Keratinocyte (primary cell): ENCODE data around the gene IHH. TPM values are rescaled to one million over a fixed set of nuclear protein-coding genes. Genes with fewer than 3 reads are reported as not detected.

Experiments
- DNase-seq: peaks from one replicate; pipeline ENCODE4 v3.0.0-alpha.2; 2011; ENCODE audit warnings: low read depth, missing footprints, low spot score
- FAIRE-seq: peaks from 2 replicates; lab custom pipeline; 2011; peaks lifted over from hg19 to GRCh38; lab: Jason Lieb, UNC
- H2AFZ ChIP-seq: 2 replicates; pipeline ENCODE4 v1.6.0; 2012; ENCODE audit warnings: low read length, control low read depth, inconsistent platforms; ENCODE audit not compliant: control insufficient read depth
- H3K27ac ChIP-seq: 2 replicates; pipeline ENCODE4 v1.5.1; 2011; ENCODE audit warnings: low read length; ENCODE audit not compliant: control insufficient read depth, insufficient read depth
- H3K27me3 ChIP-seq: 3 replicates; pipeline ENCODE4 v1.6.0; 2011; ENCODE audit warnings: low read length; ENCODE audit not compliant: control insufficient read depth, insufficient read depth; ENCODE audit errors: extremely low read depth
- H3K36me3 ChIP-seq, 2 experiments: 2 replicates in 1 of 2; 3 replicates in 1 of 2; pipeline ENCODE4 v1.5.1; 2011; ENCODE audit warnings: low read length in 2 of 2, mild to moderate bottlenecking in 1 of 2; ENCODE audit not compliant: control insufficient read depth in 2 of 2, insufficient read depth in 2 of 2; ENCODE audit errors: extremely low read depth in 1 of 2
- H3K4me1 ChIP-seq: 3 replicates; pipeline ENCODE4 v1.5.1; 2011; ENCODE audit warnings: low read length; ENCODE audit not compliant: control insufficient read depth, insufficient read depth; ENCODE audit errors: extremely low read depth
- H3K4me2 ChIP-seq: 3 replicates; pipeline ENCODE4 v1.6.0; 2011; ENCODE audit warnings: low read depth, low read length; ENCODE audit not compliant: control insufficient read depth, insufficient read depth; ENCODE audit errors: extremely low read depth
- H3K4me3 ChIP-seq, 3 experiments: fragments of 200-600 bp in 1 of 3; sonication (generic) in 1 of 3; 2 replicates in 2 of 3; 3 replicates in 1 of 3; pipeline ENCODE4 v1.5.1; 2011 to 2016; ENCODE audit warnings: low read length in 3 of 3, mild to moderate bottlenecking in 3 of 3, control low read depth in 2 of 3, inconsistent platforms in 1 of 3, low read depth in 1 of 3, mixed read lengths in 1 of 3, mixed run types in 1 of 3, moderate library complexity in 1 of 3; ENCODE audit not compliant: control insufficient read depth in 2 of 3, insufficient read depth in 2 of 3; ENCODE audit errors: extremely low read depth in 1 of 3
- H3K79me2 ChIP-seq: 2 replicates; pipeline ENCODE4 v1.6.0; 2012; ENCODE audit warnings: low read length; ENCODE audit not compliant: control insufficient read depth, insufficient read depth
- H3K9ac ChIP-seq: 3 replicates; pipeline ENCODE4 v1.6.0; 2011; ENCODE audit warnings: low read length; ENCODE audit not compliant: control insufficient read depth, insufficient read depth; ENCODE audit errors: extremely low read depth
- H3K9me1 ChIP-seq: 3 replicates; pipeline ENCODE4 v1.6.0; 2011; ENCODE audit warnings: low read length; ENCODE audit not compliant: control insufficient read depth, insufficient read depth; ENCODE audit errors: extremely low read depth
- H3K9me3 ChIP-seq: 2 replicates; pipeline ENCODE4 v1.5.1; 2012; ENCODE audit warnings: low read depth, low read length; ENCODE audit not compliant: control insufficient read depth
- H4K20me1 ChIP-seq: 3 replicates; pipeline ENCODE4 v1.6.0; 2011; ENCODE audit warnings: low read length; ENCODE audit not compliant: control insufficient read depth, insufficient read depth; ENCODE audit errors: extremely low read depth
- EZH2 ChIP-seq: IDR thresholded peaks from one replicate; pipeline ENCODE4 v1.6.1; 2012; ENCODE audit warnings: inconsistent platforms, mild to moderate bottlenecking, low read length, moderate library complexity
- dilution Hi-C: fragments of 300-500 bp; cut with MboI; formaldehyde crosslinking; loops from one replicate; pipeline ENCODE4 v1.7.0; 2020; ENCODE audit warnings: low sequenced_read_pairs; ENCODE audit not compliant: extremely low pct_ligation_motif_present
- polyA plus RNA-seq, 5 experiments: library from polyadenylated mRNA; depleted of rRNA in 3 of 5; stranded (reverse) in 3 of 5; stranded (forward) in 1 of 5; unstranded in 1 of 5; fragments of >200 nt; gene quantifications; 1 replicate in 1 of 5; 2 replicates in 3 of 5; 3 replicates in 1 of 5; pipeline versions ENCODE4 v1.2.1 to v1.2.3, GENCODE V29; 2011 to 2012; ENCODE audit warnings: missing spikeins in 2 of 5, low read depth in 1 of 5, low replicate concordance in 1 of 5
- small RNA-seq, 3 experiments: library from RNA; depleted of rRNA; stranded (forward); fragments of <200 nt; gene quantifications; one replicate each; pipeline ENCODE3, GENCODE V24; 2012; ENCODE audit warnings: low read depth in 3 of 3, low replicate concordance in 1 of 3; ENCODE audit not compliant: insufficient read length in 3 of 3
- TF ChIP-seq, protein P1 (sequence below), 3 experiments: IDR thresholded peaks in 1 of 3; conservative IDR thresholded peaks in 1 of 3; optimal IDR thresholded peaks in 1 of 3; 2 replicates in 2 of 3; 3 replicates in 1 of 3; pipeline versions ENCODE3 to v1.5.1; 2011; ENCODE audit warnings: low read length in 3 of 3, mild to moderate bottlenecking in 3 of 3, moderate library complexity in 2 of 3, control low read depth in 1 of 3, inconsistent platforms in 1 of 3; ENCODE audit not compliant: insufficient read depth in 2 of 3; ENCODE audit errors: extremely low read depth in 1 of 3

IHH gene
- polyA plus RNA-seq, 1 donor (not counting 4 experiments of a cell fraction or from before 2014, with no cell fraction given) = not detected

DNA sequence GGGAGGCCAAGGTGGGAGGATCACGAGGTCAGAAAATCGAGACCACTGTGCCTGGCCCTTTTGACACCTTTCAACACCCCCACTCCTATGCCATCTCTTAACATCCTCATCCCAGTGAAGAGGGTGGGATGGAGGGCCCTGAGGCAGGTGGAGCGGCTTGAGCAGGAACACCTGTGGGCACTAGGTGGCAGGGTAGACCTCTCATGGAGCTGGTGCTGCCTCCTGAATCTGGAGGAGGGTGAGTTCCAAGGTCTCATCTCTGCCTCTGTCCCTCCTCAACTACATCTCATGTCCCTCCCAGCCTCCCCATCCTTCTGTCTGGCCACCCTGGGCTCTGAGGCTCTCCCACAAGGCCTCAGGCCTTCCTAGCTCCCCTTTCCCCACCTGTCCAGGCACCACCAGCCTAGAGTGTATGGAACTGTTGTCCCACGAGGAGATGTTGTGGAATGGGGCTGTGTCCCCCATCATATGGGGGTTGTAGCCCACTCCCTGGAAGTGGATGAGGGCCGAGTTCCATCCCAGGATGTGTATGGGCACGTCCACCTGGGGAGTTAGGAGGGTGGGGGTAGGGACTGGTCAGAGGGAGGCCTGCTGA lies 50.5 kb downstream of the IHH start:
- Histone ChIP-seq H3K27me3 (peaks cover 2% of the 10 kb centered on the region), H3K27ac (no peak overlapping the region), H3K9me3 (no peaks in the 10 kb centered on the region), H2AFZ (no peak overlapping the region), H4K20me1 (no peaks in the 10 kb centered on the region), H3K9ac (no peak overlapping the region), H3K4me1 (no peaks in the 10 kb centered on the region), H3K4me2 (no peak overlapping the region), H3K9me1 (no peaks in the 10 kb centered on the region), H3K4me3 (no peak overlapping the region), H3K36me3 (no peaks in the 10 kb centered on the region), H3K79me2 (no peaks in the 10 kb centered on the region)
- FAIRE-seq (peak; percentile 58), DNase-seq (no peak)
- TF ChIP-seq, protein P1, sequence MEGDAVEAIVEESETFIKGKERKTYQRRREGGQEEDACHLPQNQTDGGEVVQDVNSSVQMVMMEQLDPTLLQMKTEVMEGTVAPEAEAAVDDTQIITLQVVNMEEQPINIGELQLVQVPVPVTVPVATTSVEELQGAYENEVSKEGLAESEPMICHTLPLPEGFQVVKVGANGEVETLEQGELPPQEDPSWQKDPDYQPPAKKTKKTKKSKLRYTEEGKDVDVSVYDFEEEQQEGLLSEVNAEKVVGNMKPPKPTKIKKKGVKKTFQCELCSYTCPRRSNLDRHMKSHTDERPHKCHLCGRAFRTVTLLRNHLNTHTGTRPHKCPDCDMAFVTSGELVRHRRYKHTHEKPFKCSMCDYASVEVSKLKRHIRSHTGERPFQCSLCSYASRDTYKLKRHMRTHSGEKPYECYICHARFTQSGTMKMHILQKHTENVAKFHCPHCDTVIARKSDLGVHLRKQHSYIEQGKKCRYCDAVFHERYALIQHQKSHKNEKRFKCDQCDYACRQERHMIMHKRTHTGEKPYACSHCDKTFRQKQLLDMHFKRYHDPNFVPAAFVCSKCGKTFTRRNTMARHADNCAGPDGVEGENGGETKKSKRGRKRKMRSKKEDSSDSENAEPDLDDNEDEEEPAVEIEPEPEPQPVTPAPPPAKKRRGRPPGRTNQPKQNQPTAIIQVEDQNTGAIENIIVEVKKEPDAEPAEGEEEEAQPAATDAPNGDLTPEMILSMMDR (optimal IDR thresholded peaks at IDR 0.05 in 1 of 3, IDR thresholded peaks at IDR 0.05 in 1 of 3, conservative IDR thresholded peaks at IDR 0.05 in 1 of 3; ENCODE audit: extremely low read depth in 1 of 3, insufficient read depth in 2 of 3, low read length in 3 of 3) = peak; percentile 60 to 89 (median 80)
- TF ChIP-seq EZH2 = no peak
- dilution Hi-C loops = no loop called here

DNA sequence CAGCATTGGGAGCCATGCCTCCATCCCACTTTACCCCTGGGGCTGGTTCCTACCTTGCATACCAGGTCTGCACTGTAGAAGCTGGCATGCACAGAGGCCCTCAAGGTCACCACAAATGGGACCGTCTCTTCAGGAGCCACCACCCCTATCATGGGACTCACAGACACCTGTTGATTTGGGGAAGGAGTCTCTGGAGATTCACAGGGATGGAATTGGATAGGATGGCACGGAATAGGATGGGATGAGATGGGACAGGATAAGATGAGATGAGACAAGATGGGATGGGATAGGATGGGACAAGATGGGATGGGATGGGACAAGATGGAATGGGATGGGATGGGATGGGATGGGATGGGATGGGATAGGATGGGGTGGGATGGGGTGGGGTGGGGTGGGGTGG lies 51.4 kb downstream of the IHH start:
- H3K27ac ChIP-seq = no peak overlapping the region
- no peak for FAIRE-seq
- no peaks in the 10 kb centered on the region for H3K9me1 ChIP-seq
- no peaks in the 10 kb centered on the region for H3K9me3 ChIP-seq
- H3K9ac ChIP-seq = no peak overlapping the region
- TF ChIP-seq EZH2 = no peak
- TF ChIP-seq, protein P1 (optimal IDR thresholded peaks at IDR 0.05 in 1 of 3, IDR thresholded peaks at IDR 0.05 in 1 of 3, conservative IDR thresholded peaks at IDR 0.05 in 1 of 3; ENCODE audit: extremely low read depth in 1 of 3, insufficient read depth in 2 of 3, low read length in 3 of 3) = no peak
- no peaks in the 10 kb centered on the region for H3K36me3 ChIP-seq
- no peak overlapping the region for H2AFZ ChIP-seq
- H3K4me3 ChIP-seq = no peak overlapping the region
- H3K4me1 ChIP-seq = no peaks in the 10 kb centered on the region
- H3K4me2 ChIP-seq = no peak overlapping the region
- no peaks in the 10 kb centered on the region for H4K20me1 ChIP-seq
- dilution Hi-C loops = no loop called here
- no peaks in the 10 kb centered on the region for H3K79me2 ChIP-seq
- peaks cover 10% of the 10 kb centered on the region for H3K27me3 ChIP-seq
- no peak for DNase-seq

Small RNA genes within 50 kb of the gene (small RNA-seq; reads per million reads assigned to genes)
- 0 reads per million in 3 experiments for gene MIR3131
- gene RN7SL764P = 0 to 0.67 (median 0) reads per million in 3 experiments

Other genes starting within 250 kb of the IHH start
- gene PRKAG3, start 229.1 kb downstream of the IHH start, polyA plus RNA-seq = not detected in 3 replicates
- 0.15 TPM in 1 of 3 replicates, not detected in the others for gene WNT6, start 201.1 kb downstream of the IHH start, polyA plus RNA-seq
- gene WNT10A, start 180.1 kb downstream of the IHH start, polyA plus RNA-seq = 0.78 to 6.6 TPM (median 2.1 TPM) in 3 replicates
- gene CDK5R2, start 101.3 kb downstream of the IHH start, polyA plus RNA-seq = 0.03 TPM in 2 of 3 replicates, not detected in the other
- gene FEV, start 75.7 kb downstream of the IHH start, polyA plus RNA-seq = not detected in 3 replicates
- not detected in 3 replicates for gene CRYBA2, start 67.5 kb downstream of the IHH start, polyA plus RNA-seq
- gene CFAP65, start 19.4 kb downstream of the IHH start, polyA plus RNA-seq = not detected in 3 replicates
- 11.0 to 16.0 TPM (median 13.1 TPM) in 3 replicates for gene NHEJ1, start 99.9 kb upstream of the IHH start, polyA plus RNA-seq
- 0.48 to 2.4 TPM (median 1.4 TPM) in 3 replicates for gene SLC23A3, start 109.1 kb upstream of the IHH start, polyA plus RNA-seq
- gene CNPPD1, start 116.0 kb upstream of the IHH start, polyA plus RNA-seq = 26.1 to 32.2 TPM (median 29.1 TPM) in 3 replicates
- 45.8 to 54.9 TPM (median 51.3 TPM) in 3 replicates for gene RETREG2, start 117.4 kb upstream of the IHH start, polyA plus RNA-seq
- gene ZFAND2B, start 145.9 kb upstream of the IHH start, polyA plus RNA-seq = 23.2 to 37.7 TPM (median 25.1 TPM) in 3 replicates
- gene ABCB6, start 158.0 kb upstream of the IHH start, polyA plus RNA-seq = 6.1 to 11.0 TPM (median 10.5 TPM) in 3 replicates
- gene ATG9A, start 168.7 kb upstream of the IHH start, polyA plus RNA-seq = 54.2 to 60.6 TPM (median 58.8 TPM) in 3 replicates
- 20.9 to 41.0 TPM (median 35.1 TPM) in 3 replicates for gene ANKZF1, start 168.9 kb upstream of the IHH start, polyA plus RNA-seq
- gene GLB1L, start 184.5 kb upstream of the IHH start, polyA plus RNA-seq = 4.3 to 6.9 TPM (median 5.2 TPM) in 3 replicates
- 35.8 to 44.7 TPM (median 40.2 TPM) in 3 replicates for gene STK16, start 184.6 kb upstream of the IHH start, polyA plus RNA-seq
- gene TUBA4B, start 192.3 kb upstream of the IHH start, polyA plus RNA-seq = 0.08 TPM in 1 of 3 replicates, not detected in the others
- 524 to 819 TPM (median 569 TPM) in 3 replicates for gene TUBA4A, start 193.0 kb upstream of the IHH start, polyA plus RNA-seq
- gene DNAJB2, start 218.4 kb upstream of the IHH start, polyA plus RNA-seq = 35.4 to 75.5 TPM (median 51.7 TPM) in 3 replicates
- not detected in 3 replicates for gene PTPRN, start 248.5 kb upstream of the IHH start, polyA plus RNA-seq